ENCODE results near the gene CHSY1.

Gene CHSY1

GRCh38 chr15:101165905-101166471, 85.9 kb downstream of the CHSY1 start:
- in situ Hi-C loops (cut with HindIII; ENCODE audit: low sequenced_read_pairs): no loop called here
- no peak for DNase-seq (ENCODE audit: low read depth)
- no peak for TF ChIP-seq CTCF (IDR thresholded peaks at IDR 0.05; ENCODE audit: low read depth, low read length, missing control alignments)
- H3K4me3 ChIP-seq (ENCODE audit: low read depth, low read length): no peak overlapping the region

GRCh38 chr15:101162701-101163483, 89.0 kb downstream of the CHSY1 start:
- no peak for TF ChIP-seq CTCF (IDR thresholded peaks at IDR 0.05; ENCODE audit: low read depth, low read length, missing control alignments)
- in situ Hi-C loops (cut with HindIII; ENCODE audit: low sequenced_read_pairs): no loop called here
- no peak for DNase-seq (ENCODE audit: low read depth)
- no peak overlapping the region for H3K4me3 ChIP-seq (ENCODE audit: low read depth, low read length)

- no peak overlapping the region for H3K4me3 ChIP-seq (ENCODE audit: low read depth, low read length)
- no peak for TF ChIP-seq CTCF (IDR thresholded peaks at IDR 0.05; ENCODE audit: low read depth, low read length, missing control alignments)
- no peak for DNase-seq (ENCODE audit: low read depth)
- in situ Hi-C loops (cut with HindIII; ENCODE audit: low sequenced_read_pairs): no loop called here
Observed at GRCh38 chr15:101161656-101162055, 90.2 kb downstream of the CHSY1 start.

- no peak for DNase-seq (ENCODE audit: low read depth)
- in situ Hi-C loops (cut with HindIII; ENCODE audit: low sequenced_read_pairs): loop anchor here (5.0 kb wide), 2 partner anchors 47 to 48 kb away; no protein-coding TSS in a partner anchor
- no peak for TF ChIP-seq CTCF (IDR thresholded peaks at IDR 0.05; ENCODE audit: low read depth, low read length, missing control alignments)
- H3K4me3 ChIP-seq (ENCODE audit: low read depth, low read length): no peak overlapping the region
Observed at GRCh38 chr15:101159936-101160815, 91.7 kb downstream of the CHSY1 start.

- H3K4me3 ChIP-seq (ENCODE audit: low read depth, low read length): no peak overlapping the region
- no peak for DNase-seq (ENCODE audit: low read depth)
- no peak for TF ChIP-seq CTCF (IDR thresholded peaks at IDR 0.05; ENCODE audit: low read depth, low read length, missing control alignments)
- in situ Hi-C loops (cut with HindIII; ENCODE audit: low sequenced_read_pairs): loop anchor here (5.0 kb wide), 2 partner anchors 47 to 48 kb away; no protein-coding TSS in a partner anchor
Observed at GRCh38 chr15:101159096-101159935, 92.5 kb downstream of the CHSY1 start.

Data from astrocyte of the cerebellum (primary cell).